OCI-LY3 (cell line): ENCODE measurements around the gene P2RY6.

Experiments
- CTCF ChIP-seq: fragments of 200-600, 300-600 bp; sonication (generic); IDR thresholded peaks from 2 replicates; pipeline ENCODE4 v1.5.1; 2014; ENCODE audit warnings: antibody characterized with exemption, low read length, low read depth
- EZH2phosphoT487 ChIP-seq: fragments of 200-600 bp; shearing (Covaris generic); IDR thresholded peaks from 2 replicates; pipeline ENCODE4 v1.6.1; 2018; ENCODE audit warnings: antibody characterized with exemption, mixed run types, low read depth

DNA sequence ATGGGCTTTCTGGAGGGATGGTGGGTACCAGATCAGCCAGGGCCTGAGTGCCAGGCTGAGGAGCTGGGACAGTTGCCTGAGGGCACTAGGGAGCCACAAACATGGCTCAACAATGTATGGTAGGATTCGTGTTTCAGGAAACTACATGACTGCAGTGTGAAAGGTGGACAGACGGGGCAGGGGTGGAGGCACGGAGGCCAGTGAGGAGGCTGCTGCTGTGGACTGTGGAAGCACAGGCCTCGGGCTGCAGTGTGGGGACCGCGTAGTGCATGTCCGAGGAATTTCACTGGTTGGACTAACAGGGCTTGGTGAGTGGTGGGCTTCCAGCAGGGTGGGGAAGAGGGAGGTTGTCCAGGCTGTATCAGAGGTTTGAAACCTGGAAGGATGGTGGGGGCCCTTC lies 46.3 kb upstream of the P2RY6 start:
- TF ChIP-seq CTCF (no peak), EZH2phosphoT487 (no peak)
